Esophagus mucosa (tissue), 1 donor: ENCODE results near the gene TMC6. TPM values are rescaled to one million over a fixed set of nuclear protein-coding genes. Genes with fewer than 3 reads are reported as not detected.
"Not testable (repeated sequence)": the region's sequence is repeated elsewhere in the genome, so short reads cannot be mapped to it uniquely, and the experiment has no call there.

Experiments used
- ATAC-seq: fragments of 200-7000 bp; cut with Tn5 transposase; one replicate; pipeline ENCODE4 v1.9.1; 2020
- total RNA-seq: library from RNA; stranded (reverse); gene quantifications from one replicate; pipeline ENCODE4 v1.2.4, GENCODE V29; 2023
- donor health status: DM: yes; HTN: yes; CAD: no.

The TMC6 gene
- total RNA-seq, 1 donor from 2014 or later, result 50.2 TPM

- peak; percentile 47 for ATAC-seq
Measured at GRCh38 chr17:78154903-78155811, 26.6 kb upstream of the TMC6 start.

DNA sequence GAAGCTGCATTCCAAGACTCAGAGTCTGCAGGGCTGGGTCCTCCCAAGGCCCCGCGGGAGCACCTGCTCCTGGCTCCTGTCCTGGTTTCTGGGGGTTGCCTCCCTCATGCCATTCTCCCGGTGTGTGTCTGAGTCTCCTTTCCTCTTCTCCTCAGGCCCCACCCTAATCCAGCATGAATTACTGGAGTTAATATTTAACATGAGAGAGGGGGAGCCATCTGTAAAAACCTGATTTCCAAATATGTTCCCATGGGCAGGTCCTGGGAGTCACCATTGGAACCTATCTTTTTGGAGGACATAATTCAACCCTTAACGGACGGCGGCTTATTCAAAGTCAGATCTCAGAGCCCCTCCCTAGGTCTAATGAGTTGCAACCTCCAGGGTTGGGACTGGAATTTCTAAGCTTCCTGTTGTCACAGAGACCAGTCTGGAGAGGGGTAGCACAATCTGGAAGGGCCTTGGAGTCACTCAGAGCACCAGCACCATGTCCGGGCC, 23.0 kb upstream of the TMC6 start:
- ATAC-seq, result peak; percentile 39

- ATAC-seq, result no peak
Measured at GRCh38 chr17:78148286-78149016, 19.9 kb upstream of the TMC6 start.

DNA sequence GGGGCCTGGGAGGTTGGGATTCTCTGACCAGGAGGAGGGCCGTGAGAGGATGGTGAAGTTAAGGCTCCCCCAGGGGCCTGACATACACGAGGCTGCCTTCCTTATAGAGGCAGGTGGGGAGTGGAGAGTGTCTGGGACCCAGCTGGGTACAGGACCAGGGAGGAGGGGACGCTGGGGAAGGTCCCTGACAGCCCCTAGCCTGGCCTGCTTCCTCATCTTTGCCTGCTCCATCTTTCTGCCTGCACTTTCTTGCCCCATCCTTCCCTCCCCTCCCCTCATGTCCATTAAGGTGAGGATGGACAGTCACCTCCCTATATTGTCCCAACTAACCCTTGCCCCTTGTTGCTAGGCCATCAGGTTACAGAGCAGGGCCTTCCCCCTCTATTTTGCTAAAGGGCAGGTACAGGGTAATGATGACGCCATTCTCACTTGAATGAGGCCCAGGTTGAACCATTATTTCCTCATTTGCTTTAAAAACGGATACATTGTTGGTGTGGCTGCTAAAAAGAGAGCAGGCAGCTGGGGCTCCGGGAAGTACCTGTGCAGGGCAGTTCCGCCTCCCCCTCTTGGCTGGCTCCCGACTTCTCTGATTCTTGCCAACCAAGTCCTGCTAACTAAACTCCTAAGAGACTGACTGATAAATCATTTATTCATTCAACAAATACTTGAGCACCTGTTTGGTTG, 18.9 kb upstream of the TMC6 start:
- ATAC-seq, result peak; percentile 14

DNA sequence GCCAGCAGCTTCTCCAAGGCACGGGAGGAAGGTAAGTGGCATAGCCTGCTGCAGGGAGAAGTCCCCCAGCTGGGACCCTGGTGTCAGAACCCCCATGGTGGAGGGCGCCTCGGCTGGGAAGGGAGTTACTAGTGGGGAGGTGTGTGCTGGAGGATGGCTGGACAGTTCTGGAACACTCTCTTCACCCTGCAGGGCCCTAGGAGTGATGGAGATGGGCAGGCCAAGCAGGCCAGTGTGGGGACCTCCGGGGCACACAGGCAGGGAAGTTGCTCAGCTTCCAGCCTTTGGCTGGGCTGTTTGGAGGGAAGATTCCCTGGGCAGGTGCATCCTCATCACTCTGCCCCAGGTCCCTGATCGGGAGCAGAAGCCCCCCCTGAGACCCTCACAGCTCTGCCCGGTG, 18.3 kb upstream of the TMC6 start:
- ATAC-seq, result no peak

DNA sequence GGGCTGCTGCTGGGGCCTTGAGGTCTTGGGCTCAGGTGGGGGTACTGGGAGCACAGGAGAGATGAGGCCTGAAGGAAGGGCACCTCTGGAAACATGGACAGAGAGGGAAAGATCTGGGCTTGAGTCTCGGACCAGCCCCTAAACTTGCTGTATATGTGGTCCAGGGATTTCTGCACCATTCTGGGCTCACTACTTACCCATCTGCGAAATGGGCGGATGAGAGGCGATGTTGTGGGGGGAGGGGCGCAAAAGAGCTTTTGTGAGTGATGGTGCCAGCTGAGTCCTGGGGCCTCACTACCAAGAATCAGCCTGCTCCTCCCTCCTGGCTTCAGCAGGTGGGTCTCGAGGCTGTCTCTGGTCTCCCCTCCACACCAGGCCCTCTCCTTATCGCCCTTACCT, 17.9 kb upstream of the TMC6 start:
- no peak for ATAC-seq

DNA sequence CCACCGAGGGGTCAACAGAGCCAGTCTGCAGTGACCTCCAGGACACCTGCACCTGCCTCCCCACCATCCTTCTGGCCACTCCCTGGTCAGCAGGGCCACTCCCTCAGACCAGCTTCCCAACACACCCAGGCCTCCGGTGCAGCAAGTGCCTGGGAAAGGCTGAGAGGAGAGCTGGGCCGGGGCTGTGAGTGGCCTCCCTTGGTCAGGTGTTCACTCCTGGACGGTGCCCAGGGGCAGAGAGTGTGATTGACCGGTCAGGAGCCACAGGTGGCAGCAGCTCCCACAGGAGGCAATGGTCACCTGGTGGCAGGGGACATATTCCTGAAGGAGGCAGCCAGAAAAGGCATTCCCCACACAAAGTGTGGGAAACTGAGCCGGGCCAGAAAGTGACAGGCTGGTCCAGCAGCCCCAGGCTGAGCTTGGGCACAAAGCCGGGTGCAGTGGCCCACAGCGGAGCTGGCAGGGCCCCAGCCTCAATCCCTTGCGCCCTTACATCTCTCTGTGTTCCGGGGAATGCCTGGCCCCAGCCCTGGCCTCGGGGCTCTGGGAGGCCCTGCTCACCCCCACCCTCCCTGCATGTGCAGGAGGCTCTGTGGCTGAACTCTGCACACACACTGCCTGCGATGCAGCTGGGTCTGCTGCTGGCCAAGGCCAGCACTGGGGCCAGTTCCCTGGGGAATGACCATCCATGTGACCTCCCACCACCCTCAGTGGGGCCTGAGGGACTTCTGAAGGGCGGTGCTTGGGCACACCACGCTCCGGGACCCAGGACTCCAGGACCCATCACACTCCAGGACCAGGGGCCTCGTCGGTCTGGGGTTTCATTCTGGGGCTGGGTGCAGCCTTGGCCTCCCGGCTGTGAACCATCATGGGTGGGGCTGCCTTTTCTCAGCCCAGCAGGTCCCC, 16.4 kb upstream of the TMC6 start:
- no peak for ATAC-seq

GRCh38 chr17:78144147-78144719, 15.7 kb upstream of the TMC6 start:
- no peak for ATAC-seq

DNA sequence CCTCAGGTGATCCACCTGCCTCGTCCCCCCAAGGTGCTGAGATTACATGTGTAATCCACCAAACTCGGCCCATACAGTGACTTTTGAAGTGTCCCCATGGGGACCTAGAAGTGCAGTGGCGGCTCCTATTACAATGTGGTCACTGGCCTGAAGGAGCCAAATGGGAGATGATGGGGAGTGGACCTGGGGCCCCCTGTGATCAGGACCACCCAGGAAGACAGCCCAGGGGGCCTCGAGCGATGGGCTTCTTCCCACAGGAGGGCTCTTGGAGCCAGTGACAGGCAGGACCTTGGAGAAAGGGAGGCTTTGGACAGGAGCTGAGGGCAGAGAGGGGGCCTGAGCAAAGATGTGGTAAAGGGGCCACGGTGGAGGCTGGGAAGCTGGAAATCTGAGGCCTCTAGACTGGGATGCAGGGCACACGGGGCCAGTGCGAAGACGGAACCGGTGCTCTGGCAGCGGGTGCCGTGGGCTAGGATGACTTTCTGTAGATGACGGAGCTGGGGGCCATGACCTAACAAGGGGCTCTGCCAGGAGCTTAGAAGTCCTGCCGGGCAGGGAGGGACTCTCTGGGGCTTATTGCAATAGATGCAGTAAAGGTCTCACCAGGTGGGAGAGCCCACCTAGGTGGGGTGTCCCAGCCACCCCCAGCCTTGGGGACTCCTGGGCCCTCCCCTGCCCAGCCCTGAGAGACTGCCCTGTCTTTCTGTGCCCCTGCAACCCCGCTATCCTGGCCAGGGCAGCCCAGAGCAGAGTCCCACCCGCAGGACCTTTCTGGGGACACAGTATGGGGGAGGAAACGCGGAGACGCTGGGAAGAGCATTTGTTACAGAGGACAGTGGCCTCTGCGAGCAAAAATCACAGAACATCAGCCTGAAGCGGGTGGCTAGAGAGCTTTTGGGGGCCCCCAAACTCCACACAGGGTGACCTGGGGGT, 14.9 kb upstream of the TMC6 start:
- no peak for ATAC-seq

DNA sequence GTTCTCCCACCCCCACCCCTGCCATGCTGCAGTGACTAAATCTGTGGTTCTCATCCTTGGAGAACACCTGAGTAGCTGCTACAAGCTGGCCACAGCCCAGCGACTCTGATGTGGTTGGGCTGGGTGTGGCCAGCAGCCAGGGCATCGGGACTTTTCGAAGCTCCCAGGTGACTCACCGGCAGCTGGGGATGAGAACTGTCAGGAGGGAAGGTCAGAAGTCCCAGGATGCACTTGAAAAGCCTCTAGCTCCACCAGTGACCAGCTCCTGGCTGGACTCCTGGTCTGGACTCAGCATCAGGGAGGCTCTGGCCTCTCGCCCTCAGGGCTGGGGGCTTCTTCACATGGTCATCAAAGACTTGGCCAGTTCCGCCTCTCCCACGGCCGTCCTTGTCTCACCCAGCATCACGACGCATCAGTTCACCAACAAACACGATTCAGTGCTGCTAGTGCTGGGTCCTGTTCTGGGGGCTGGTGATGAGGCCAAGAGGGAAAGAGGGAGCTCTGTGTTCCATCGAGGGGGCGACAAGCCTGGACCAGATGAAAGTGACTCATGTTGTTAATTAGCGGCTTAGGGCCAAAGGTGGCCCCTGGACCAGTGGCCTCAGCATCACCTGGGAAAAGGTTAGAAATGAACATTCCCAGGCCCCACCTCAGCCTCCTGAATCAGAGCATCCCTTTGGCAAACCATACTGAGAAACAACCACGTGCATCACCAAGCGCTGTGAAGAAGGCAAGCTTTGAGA, 13.7 kb upstream of the TMC6 start:
- ATAC-seq, result peak; percentile 50

GRCh38 chr17:78141437-78142118, 13.0 kb upstream of the TMC6 start:
- no peak for ATAC-seq

- peak; percentile 91 for ATAC-seq
Measured at GRCh38 chr17:78140169-78141051, 11.9 kb upstream of the TMC6 start.

DNA sequence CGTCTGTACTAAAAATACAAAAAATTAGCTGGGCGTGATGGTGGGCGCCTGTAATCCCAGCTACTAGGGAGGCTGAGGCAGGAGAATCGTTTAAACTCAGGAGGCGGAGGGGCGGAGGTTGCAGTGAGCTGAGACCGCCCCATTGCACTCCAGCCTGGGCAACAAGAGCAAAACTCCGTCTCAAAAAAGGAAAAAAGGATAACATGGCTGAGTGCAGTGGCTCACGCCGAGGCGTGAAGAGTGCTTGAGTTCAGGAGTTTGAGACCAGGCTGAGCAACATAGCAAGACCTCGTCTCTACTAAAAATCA, 11.3 kb upstream of the TMC6 start:
- ATAC-seq, result not testable (repeated sequence)

GRCh38 chr17:78138204-78139060, 9.9 kb upstream of the TMC6 start:
- no peak for ATAC-seq

- peak; percentile 12 for ATAC-seq
Measured at GRCh38 chr17:78137392-78138203, 9.0 kb upstream of the TMC6 start.

DNA sequence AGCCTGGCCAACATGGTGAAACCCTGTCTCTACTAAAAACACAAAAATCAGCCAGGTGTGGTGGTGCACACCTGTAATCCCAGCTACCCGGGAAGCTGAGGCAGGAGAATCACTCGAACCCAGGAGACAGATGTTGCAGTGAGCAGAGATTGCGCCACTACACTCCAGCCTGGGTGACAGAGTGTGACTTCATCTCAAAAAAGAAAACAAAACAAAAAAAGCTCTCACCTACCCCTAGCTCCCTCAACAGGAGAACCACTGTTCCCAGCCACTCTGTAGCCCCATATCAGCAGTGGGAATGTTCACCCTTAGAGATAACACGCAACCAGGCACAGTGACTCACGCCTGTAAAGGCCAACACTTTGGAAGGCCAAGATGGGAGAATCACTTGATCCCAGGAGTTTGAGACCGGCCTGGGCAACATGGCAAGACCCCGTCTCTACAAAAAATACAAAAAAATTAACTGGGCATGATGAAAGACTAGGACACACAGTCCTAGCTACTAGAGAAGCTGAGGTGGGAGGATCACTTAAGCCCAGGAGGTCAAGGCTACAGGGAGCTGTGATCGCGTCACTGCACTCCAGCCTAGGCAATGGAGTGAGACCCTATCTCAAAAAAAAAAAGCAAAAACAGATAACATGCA, 7.4 kb upstream of the TMC6 start:
- ATAC-seq, result no peak
